Liver (tissue), 9 donors: ENCODE data around the gene PPP2R5C. TPM values are rescaled to one million over a fixed set of nuclear protein-coding genes. Genes with fewer than 3 reads are reported as not detected.

Experiments
- DNase-seq: peaks from one replicate; pipeline ENCODE4 v3.0.0-alpha.2; 2017; ENCODE audit warnings: low spot score
- H3K27ac ChIP-seq, 2 donors: one replicate each; pipeline ENCODE4 v1.7.0; 2013; ENCODE audit warnings: inconsistent platforms in 2 of 2, low read length in 2 of 2, control low read depth in 1 of 2, low read depth in 1 of 2, mild to moderate bottlenecking in 1 of 2
- H3K27me3 ChIP-seq, 4 donors: one replicate each; pipeline versions ENCODE4 v1.6.1 to v1.7.0; 2013; ENCODE audit warnings: low read length in 3 of 4, inconsistent platforms in 1 of 4, mild to moderate bottlenecking in 1 of 4, moderate library complexity in 1 of 4; ENCODE audit not compliant: control insufficient read depth in 4 of 4, insufficient read depth in 4 of 4
- H3K36me3 ChIP-seq, 4 donors: one replicate each; pipeline versions ENCODE4 v1.6.1 to v1.7.0; 2013; ENCODE audit warnings: low read length in 3 of 4, mild to moderate bottlenecking in 3 of 4, low read depth in 1 of 4, moderate library complexity in 1 of 4; ENCODE audit not compliant: control insufficient read depth in 4 of 4, insufficient read depth in 3 of 4
- H3K4me1 ChIP-seq, 4 donors: one replicate each; pipeline versions ENCODE4 v1.6.1 to v1.7.0; 2013; ENCODE audit warnings: low read length in 3 of 4, mild to moderate bottlenecking in 3 of 4, moderate library complexity in 1 of 4; ENCODE audit not compliant: control insufficient read depth in 4 of 4, insufficient read depth in 4 of 4
- H3K4me3 ChIP-seq, 3 donors: one replicate each; pipeline versions ENCODE4 v1.6.1 to v1.7.0; 2013; ENCODE audit warnings: low read length in 3 of 3, control low read depth in 1 of 3, low read depth in 1 of 3, mild to moderate bottlenecking in 1 of 3
- H3K9ac ChIP-seq, 2 donors: one replicate each; pipeline ENCODE4 v1.7.0; 2013; ENCODE audit warnings: low read length in 2 of 2, mild to moderate bottlenecking in 2 of 2, moderate library complexity in 2 of 2, control low read depth in 1 of 2, low read depth in 1 of 2
- H3K9me3 ChIP-seq, 4 donors: one replicate each; pipeline versions ENCODE4 v1.6.1 to v1.7.0; 2013; ENCODE audit warnings: low read length in 3 of 4; ENCODE audit not compliant: control insufficient read depth in 4 of 4
- ATF3 ChIP-seq: IDR thresholded peaks from 2 replicates; pipeline ENCODE4 v1.6.1; 2016; ENCODE audit warnings: antibody characterized with exemption
- EGR1 ChIP-seq, 2 donors: IDR thresholded peaks; 2 replicates each; pipeline ENCODE4 v1.6.1; 2016 to 2018; ENCODE audit warnings: antibody characterized with exemption in 2 of 2, low read depth in 2 of 2
- FOXA2 ChIP-seq: IDR thresholded peaks from 2 replicates; pipeline ENCODE4 v1.6.1; 2016; ENCODE audit warnings: antibody characterized with exemption
- GABPA ChIP-seq, 2 donors: IDR thresholded peaks in 1 of 2; conservative IDR thresholded peaks in 1 of 2; 2 replicates each; pipeline ENCODE4 v1.6.1; 2016; ENCODE audit warnings: antibody characterized with exemption in 2 of 2, mild to moderate bottlenecking in 1 of 2, moderate library complexity in 1 of 2
- HNF4G ChIP-seq: IDR thresholded peaks from 2 replicates; pipeline ENCODE4 v1.6.1; 2016; ENCODE audit warnings: antibody characterized with exemption
- MAX ChIP-seq: IDR thresholded peaks from 2 replicates; pipeline ENCODE4 v1.6.1; 2016; ENCODE audit warnings: antibody characterized with exemption
- REST ChIP-seq: IDR thresholded peaks from 2 replicates; pipeline ENCODE4 v1.6.1; 2016; ENCODE audit warnings: antibody characterized with exemption, mild to moderate bottlenecking
- SP1 ChIP-seq: IDR thresholded peaks from 2 replicates; pipeline ENCODE4 v1.6.1; 2018; ENCODE audit warnings: antibody characterized with exemption, mild to moderate bottlenecking
- ZBTB33 ChIP-seq: IDR thresholded peaks from 2 replicates; pipeline ENCODE4 v1.6.1; 2016; ENCODE audit warnings: antibody characterized with exemption
- WGBS: extraction: QIAGEN DNeasy Blood & Tissue Kit; methylation state at CpG from one replicate; pipeline ENCODE4 v1.1.7; 2013; 5-methylcytosine and 5-hydroxymethylcytosine counted together
- polyA plus RNA-seq, 2 donors: library from polyadenylated mRNA; stranded (reverse) in 1 of 2; unstranded in 1 of 2; fragments of 200-250 nt in 1 of 2; fragments of >200 nt in 1 of 2; fragmentation: Nextera tagmentation in 1 of 2; extraction: Ambion mirVana in 1 of 2; gene quantifications; one replicate each; pipeline versions ENCODE4 v1.2.1 to v1.2.3, GENCODE V29; 2013 to 2015
- total RNA-seq, 2 donors: library from RNA; depleted of rRNA; stranded (reverse); fragments of >200 nt; gene quantifications; one replicate each; pipeline ENCODE4 v1.2.3, GENCODE V29; 2014
- donor health status: healthy.
- donor health status: healthy.
- donor health status: healthy.
- donor health status: healthy.
- donor health status: healthy.

The PPP2R5C gene
- total and polyA plus RNA-seq, 4 donors: 33.5 to 52.3 (median 43.9) TPM

- no peaks in the 10 kb centered on the region for H3K9me3 ChIP-seq
- 96% methylated on average over 11 of the region's 11 CpGs for WGBS
- TF ChIP-seq REST (no peak), ZBTB33 (no peak), MAX (no peak)
- H3K36me3 ChIP-seq: peaks cover 11 to 81% (median 53%) of the 10 kb centered on the region in 4 donors
- no peak for DNase-seq
- H3K4me1 ChIP-seq: no peaks in the 10 kb centered on the region
- no peak overlapping the region for H3K9ac ChIP-seq
- H3K27ac ChIP-seq: no peak overlapping the region
- H3K27me3 ChIP-seq: no peaks in the 10 kb centered on the region
- no peak overlapping the region for H3K4me3 ChIP-seq
These were observed 137.8 kb downstream of the PPP2R5C start for GRCh38 chr14:101899263-101899662.

- H3K27me3 ChIP-seq: no peaks in the 10 kb centered on the region
- 97% methylated on average over 10 of the region's 10 CpGs for WGBS
- no peak overlapping the region for H3K27ac ChIP-seq
- H3K4me3 ChIP-seq: no peak overlapping the region
- TF ChIP-seq FOXA2 (no peak), MAX (no peak), HNF4G (no peak), EGR1 (IDR thresholded peaks at IDR 0.05; ENCODE audit: low read depth in 2 of 2) (no peak), GABPA (IDR thresholded peaks at IDR 0.05 in 1 of 2, conservative IDR thresholded peaks at IDR 0.05 in 1 of 2) (no peak), ZBTB33 (no peak), ATF3 (no peak), SP1 (no peak), REST (no peak)
- H3K9ac ChIP-seq: no peak overlapping the region
- H3K9me3 ChIP-seq: no peaks in the 10 kb centered on the region
- H3K36me3 ChIP-seq: peaks cover 11 to 79% (median 52%) of the 10 kb centered on the region in 4 donors
- no peaks in the 10 kb centered on the region for H3K4me1 ChIP-seq
- no peak for DNase-seq
These were observed 138.7 kb downstream of the PPP2R5C start for GRCh38 chr14:101900253-101900652.
